Mucosa of stomach (tissue), 1 donor: ENCODE data around the gene PLIN1.

Source experiments
- H3K27me3 ChIP-seq: one replicate; pipeline ENCODE4 v1.7.0; 2013; ENCODE audit warnings: mild to moderate bottlenecking, low read length; ENCODE audit not compliant: control insufficient read depth, insufficient read depth
- H3K36me3 ChIP-seq: one replicate; pipeline ENCODE4 v1.7.0; 2013; ENCODE audit warnings: low read length; ENCODE audit not compliant: control insufficient read depth, insufficient read depth
- H3K4me1 ChIP-seq: one replicate; pipeline ENCODE4 v1.7.0; 2013; ENCODE audit warnings: mild to moderate bottlenecking, low read length; ENCODE audit not compliant: control insufficient read depth, insufficient read depth
- H3K4me3 ChIP-seq: one replicate; pipeline ENCODE4 v1.7.0; 2013; ENCODE audit warnings: low read length
- H3K9ac ChIP-seq: one replicate; pipeline ENCODE4 v1.7.0; 2013; ENCODE audit warnings: mild to moderate bottlenecking, low read length, moderate library complexity
- H3K9me3 ChIP-seq: one replicate; pipeline ENCODE4 v1.7.0; 2013; ENCODE audit warnings: mild to moderate bottlenecking, low read length, moderate library complexity; ENCODE audit not compliant: control insufficient read depth
- donor health status: Pancreatic carcinoma.

The PLIN1 gene

GRCh38 chr15:89669941-89670340 is 9.2 kb downstream of the PLIN1 start:
- Histone ChIP-seq H3K36me3 (no peaks in the 10 kb centered on the region), H3K4me3 (no peak overlapping the region), H3K9me3 (no peaks in the 10 kb centered on the region), H3K9ac (no peak overlapping the region), H3K27me3 (no peaks in the 10 kb centered on the region), H3K4me1 (peaks cover 10% of the 10 kb centered on the region)

- Histone ChIP-seq H3K4me1 (peaks cover 13% of the 10 kb centered on the region), H3K27me3 (no peaks in the 10 kb centered on the region), H3K36me3 (no peaks in the 10 kb centered on the region), H3K4me3 (no peak overlapping the region), H3K9ac (no peak overlapping the region), H3K9me3 (no peaks in the 10 kb centered on the region)
Measured at GRCh38 chr15:89669309-89669865, 9.8 kb downstream of the PLIN1 start.

GRCh38 chr15:89668171-89668570 is 11.0 kb downstream of the PLIN1 start:
- no peak overlapping the region for H3K4me3 ChIP-seq
- H3K4me1 ChIP-seq: peaks cover 17% of the 10 kb centered on the region
- no peaks in the 10 kb centered on the region for H3K9me3 ChIP-seq
- no peak overlapping the region for H3K9ac ChIP-seq
- no peaks in the 10 kb centered on the region for H3K27me3 ChIP-seq
- no peaks in the 10 kb centered on the region for H3K36me3 ChIP-seq

- no peaks in the 10 kb centered on the region for H3K9me3 ChIP-seq
- H3K4me1 ChIP-seq: peaks cover 22% of the 10 kb centered on the region
- H3K9ac ChIP-seq: no peak overlapping the region
- H3K4me3 ChIP-seq: no peak overlapping the region
- no peaks in the 10 kb centered on the region for H3K36me3 ChIP-seq
- no peaks in the 10 kb centered on the region for H3K27me3 ChIP-seq
Measured at GRCh38 chr15:89667706-89667960, 11.5 kb downstream of the PLIN1 start.

- no peak overlapping the region for H3K9ac ChIP-seq
- H3K36me3 ChIP-seq: no peaks in the 10 kb centered on the region
- no peaks in the 10 kb centered on the region for H3K9me3 ChIP-seq
- no peak overlapping the region for H3K4me3 ChIP-seq
- no peaks in the 10 kb centered on the region for H3K27me3 ChIP-seq
- peaks cover 28% of the 10 kb centered on the region for H3K4me1 ChIP-seq
Measured at GRCh38 chr15:89666858-89667705, 12.1 kb downstream of the PLIN1 start.

GRCh38 chr15:89666184-89666857 is 12.8 kb downstream of the PLIN1 start:
- Histone ChIP-seq H3K9ac (peak overlapping the region; percentile 53), H3K4me3 (no peak overlapping the region), H3K4me1 (peaks cover 29% of the 10 kb centered on the region), H3K36me3 (no peaks in the 10 kb centered on the region), H3K9me3 (no peaks in the 10 kb centered on the region), H3K27me3 (no peaks in the 10 kb centered on the region)

- H3K9me3 ChIP-seq: no peaks in the 10 kb centered on the region
- no peak overlapping the region for H3K4me3 ChIP-seq
- peak overlapping the region; percentile 53 for H3K9ac ChIP-seq
- H3K4me1 ChIP-seq: peaks cover 29% of the 10 kb centered on the region
- no peaks in the 10 kb centered on the region for H3K27me3 ChIP-seq
- no peaks in the 10 kb centered on the region for H3K36me3 ChIP-seq
Measured at GRCh38 chr15:89665449-89666181, 13.6 kb downstream of the PLIN1 start.

- Histone ChIP-seq H3K4me1 (peaks cover 29% of the 10 kb centered on the region), H3K27me3 (no peaks in the 10 kb centered on the region), H3K9me3 (no peaks in the 10 kb centered on the region), H3K36me3 (no peaks in the 10 kb centered on the region), H3K4me3 (no peak overlapping the region), H3K9ac (peak overlapping the region; percentile 42)
Measured at GRCh38 chr15:89664441-89665350, 14.5 kb downstream of the PLIN1 start.

GRCh38 chr15:89662893-89663626 is 16.1 kb downstream of the PLIN1 start:
- Histone ChIP-seq H3K9ac (peak overlapping the region; percentile 73), H3K9me3 (no peaks in the 10 kb centered on the region), H3K36me3 (no peaks in the 10 kb centered on the region), H3K4me1 (peaks cover 29% of the 10 kb centered on the region), H3K4me3 (no peak overlapping the region), H3K27me3 (no peaks in the 10 kb centered on the region)

- Histone ChIP-seq H3K27me3 (peaks cover 3% of the 10 kb centered on the region), H3K36me3 (no peaks in the 10 kb centered on the region), H3K9ac (no peak overlapping the region), H3K4me1 (peaks cover 23% of the 10 kb centered on the region), H3K9me3 (no peaks in the 10 kb centered on the region), H3K4me3 (no peak overlapping the region)
Measured at GRCh38 chr15:89660556-89660955, 18.6 kb downstream of the PLIN1 start.

- H3K4me3 ChIP-seq: no peak overlapping the region
- no peaks in the 10 kb centered on the region for H3K36me3 ChIP-seq
Measured at GRCh38 chr15:89659295-89659694, 19.9 kb downstream of the PLIN1 start.

More at GRCh38 chr15:89659295-89659694, 19.9 kb downstream of the PLIN1 start:
- Histone ChIP-seq H3K9ac (no peak overlapping the region), H3K27me3 (peaks cover 14% of the 10 kb centered on the region), H3K4me1 (peaks cover 20% of the 10 kb centered on the region), H3K9me3 (no peaks in the 10 kb centered on the region)
